Psoas muscle (tissue), 8 donors: ENCODE data around the gene TYMS. TPM values are rescaled to one million over a fixed set of nuclear protein-coding genes. Genes with fewer than 3 reads are reported as not detected.
A peak's percentile ranks its signal among the peaks of the same experiment; 100 is the strongest.

Experiments
- ATAC-seq, 4 donors: fragments of 200-7000 bp; cut with Tn5 transposase; one replicate each; pipeline ENCODE4 v1.9.1; 2020; ENCODE audit warnings: moderate library complexity in 3 of 4, mild to moderate bottlenecking in 2 of 4
- DNase-seq, 2 donors: peaks; one replicate each; pipeline ENCODE4 v3.0.0-alpha.2; 2020
- H3K27ac ChIP-seq: fragments of 200-600 bp; one replicate; pipeline ENCODE4 v1.8.0; 2022
- H3K27me3 ChIP-seq, 3 donors: fragments of 200-600 bp in 1 of 3; one replicate each; pipeline versions ENCODE4 v1.6.1 to v1.8.0; 2013 to 2022; ENCODE audit warnings: low read length in 2 of 3, mild to moderate bottlenecking in 2 of 3, moderate library complexity in 1 of 3; ENCODE audit not compliant: insufficient read depth in 3 of 3
- H3K36me3 ChIP-seq, 2 donors: fragments of 200-600 bp in 1 of 2; one replicate each; pipeline versions ENCODE4 v1.6.1 to v1.8.0; 2013 to 2022; ENCODE audit warnings: low read depth in 1 of 2, mild to moderate bottlenecking in 1 of 2, moderate library complexity in 1 of 2; ENCODE audit not compliant: insufficient read depth in 1 of 2
- H3K4me1 ChIP-seq: fragments of 200-600 bp; one replicate; pipeline ENCODE4 v1.8.0; 2022
- H3K4me3 ChIP-seq: fragments of 200-600 bp; one replicate; pipeline ENCODE4 v1.8.0; 2022; ENCODE audit warnings: mild to moderate bottlenecking
- H3K9me3 ChIP-seq: fragments of 200-600 bp; one replicate; pipeline ENCODE4 v1.8.0; 2022
- CTCF ChIP-seq: fragments of 200-600 bp; IDR thresholded peaks from one replicate; pipeline ENCODE4 v1.8.0; 2022; ENCODE audit warnings: antibody characterized with exemption
- WGBS, 3 donors: extraction: QIAGEN DNeasy Blood & Tissue Kit; methylation state at CpG; one replicate each; pipeline versions ENCODE4 v1.1.6 to v1.1.7; 2013; 5-methylcytosine and 5-hydroxymethylcytosine counted together
- intact Hi-C, 2 donors: fragments of 100-400 bp; cut with DNase I; formaldehyde crosslinking; loops; one replicate each; pipeline versions ENCODE4 v1.11.0 to v1.14.2; 2022
- polyA plus RNA-seq, 3 donors: library from polyadenylated mRNA; stranded (reverse); fragments of 200-250 nt; gene quantifications; one replicate each; pipeline ENCODE4 v1.2.3, GENCODE V29; 2013
- total RNA-seq, 4 donors: library from RNA; stranded (reverse); fragmentation: NEBNext Ultra II Directional in 2 of 4; extraction: Animal tissue kit (Norgen Biotek cat#: 25700) in 2 of 4; gene quantifications; one replicate each; pipeline versions ENCODE4 v1.2.1 to v1.2.4, GENCODE V29; 2021 to 2023
- donor health status: healthy with polysubstance abuse.
- donor health status: DM: no; HTN: no; CAD: no; lungs with moderate emphysema.
- donor health status: Bipolar disorder and iron deficiency.
- donor health status: healthy.
- donor health status: DM: yes; HTN: yes; CAD: no.
- donor health status: DM: no; HTN: no; CAD: no.
- donor health status: DM: no; HTN: no; CAD: no.
- donor health status: DM: yes; HTN: yes; CAD: no.

The TYMS gene
- total and polyA plus RNA-seq, 7 donors, result 0.25 to 0.65 (median 0.32) TPM; not detected in 1

DNA sequence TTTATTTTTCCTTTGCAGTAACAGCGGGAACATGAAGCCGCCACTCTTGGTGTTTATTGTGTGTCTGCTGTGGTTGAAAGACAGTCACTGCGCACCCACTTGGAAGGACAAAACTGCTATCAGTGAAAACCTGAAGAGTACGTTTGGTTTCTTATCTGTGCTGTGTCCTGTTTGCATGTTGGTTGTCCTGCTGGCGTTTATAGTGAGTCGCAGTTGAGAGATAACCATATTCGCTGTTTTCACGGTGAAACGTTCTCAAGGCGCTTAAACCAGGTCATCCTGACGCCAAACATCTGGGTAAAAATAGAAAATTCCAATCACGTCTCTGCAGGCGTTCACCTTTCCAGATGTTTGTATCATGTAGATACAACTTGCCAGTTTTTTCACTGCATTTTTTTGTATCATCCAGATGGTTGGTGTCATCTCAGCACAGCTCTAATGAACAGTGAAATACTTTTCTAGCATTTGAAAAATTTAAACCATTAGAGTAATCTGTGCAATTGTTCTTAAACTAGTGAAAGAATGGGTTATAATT, 39.4 kb upstream of the TYMS start:
- no peak for TF ChIP-seq CTCF
- Histone ChIP-seq H3K36me3 (no peaks in the 10 kb centered on the region), H3K4me3 (no peak overlapping the region), H3K27ac (no peak overlapping the region), H3K4me1 (no peaks in the 10 kb centered on the region), H3K27me3 (peaks cover 0 to 4% (median 0%) of the 10 kb centered on the region in 3 donors), H3K9me3 (no peaks in the 10 kb centered on the region)
- DNase-seq (no peak), ATAC-seq (no peak)
- WGBS, 3 donors, result 78 to 87% (median 82%) methylated on average over 13 of the region's 13 CpGs
- intact Hi-C loops, result loop anchor here in 1 of 2 donors (5.0 kb wide), 1 partner anchor 331 kb away; no protein-coding TSS in a partner anchor

- intact Hi-C loops, result loop anchor here in 1 of 2 donors (5.0 kb wide), 1 partner anchor 331 kb away; no protein-coding TSS in a partner anchor
- no peak for TF ChIP-seq CTCF
- H3K27ac ChIP-seq, result no peak overlapping the region
- H3K4me1 ChIP-seq, result no peaks in the 10 kb centered on the region
- no peaks in the 10 kb centered on the region for H3K9me3 ChIP-seq
- peaks cover 0 to 4% (median 0%) of the 10 kb centered on the region in 3 donors for H3K27me3 ChIP-seq
- WGBS, 3 donors, result 80 to 88% (median 85%) methylated on average over 5 of the region's 5 CpGs
- no peak for ATAC-seq
- H3K36me3 ChIP-seq, result no peaks in the 10 kb centered on the region
- DNase-seq, result no peak
- H3K4me3 ChIP-seq, result no peak overlapping the region
Measured at GRCh38 chr18:618618-619017, 38.8 kb upstream of the TYMS start.

- no peaks in the 10 kb centered on the region for H3K9me3 ChIP-seq
- intact Hi-C loops, result loop anchor here (2.0 to 10.0 kb wide), 2 partner anchors 213 to 217 kb away; no protein-coding TSS in a partner anchor
- ATAC-seq (no peak), DNase-seq (peak in 1 of 2 donors; percentile 49)
- WGBS, 3 donors, result 22 to 30% (median 27%) methylated on average over 7 of the region's 7 CpGs
- H3K27me3 ChIP-seq, result peaks cover 0 to 4% (median 0%) of the 10 kb centered on the region in 3 donors
- H3K4me1 ChIP-seq, result no peaks in the 10 kb centered on the region
- no peak for TF ChIP-seq CTCF
- H3K27ac ChIP-seq, result no peak overlapping the region
- no peaks in the 10 kb centered on the region for H3K36me3 ChIP-seq
- H3K4me3 ChIP-seq, result no peak overlapping the region
Measured at GRCh38 chr18:621291-622043, 36.0 kb upstream of the TYMS start.

GRCh38 chr18:622289-622688, 35.2 kb upstream of the TYMS start:
- Histone ChIP-seq H3K27me3 (peaks cover 0 to 4% (median under 1%) of the 10 kb centered on the region in 3 donors), H3K36me3 (no peaks in the 10 kb centered on the region), H3K27ac (no peak overlapping the region), H3K4me3 (no peak overlapping the region), H3K9me3 (no peaks in the 10 kb centered on the region), H3K4me1 (no peaks in the 10 kb centered on the region)
- no peak for TF ChIP-seq CTCF
- intact Hi-C loops, result loop anchor here (2.0 to 10.0 kb wide), 2 partner anchors 213 to 217 kb away; no protein-coding TSS in a partner anchor
- DNase-seq (no peak), ATAC-seq (no peak)
- WGBS, 3 donors, result 76 to 81% (median 78%) methylated on average over 6 of the region's 6 CpGs
